ENCODE measurements around the gene MRGPRX2. TPM values are rescaled to one million over a fixed set of nuclear protein-coding genes. Genes with fewer than 3 reads are reported as not detected.

MRGPRX2 gene
- polyA plus RNA-seq, 3 donors = not detected

DNA sequence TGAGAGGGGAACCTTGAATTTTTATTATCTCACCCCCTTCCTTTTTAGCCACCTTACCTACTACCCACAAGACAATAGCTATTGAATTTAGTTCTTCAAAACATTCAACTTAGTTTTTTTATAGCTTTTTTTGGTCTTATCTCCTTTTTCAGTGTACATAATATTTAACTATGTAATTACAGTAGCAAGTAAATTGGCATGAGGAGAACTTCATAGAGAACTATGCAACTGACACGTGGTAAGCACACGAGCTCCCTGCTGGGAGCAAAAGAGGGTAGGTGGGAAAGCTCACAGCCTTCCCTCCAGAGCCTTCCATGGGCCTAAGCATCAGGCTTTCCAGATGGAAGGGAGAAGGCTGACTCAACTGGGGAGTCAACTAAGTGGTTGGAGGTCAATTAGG, 34.3 kb upstream of the MRGPRX2 start:
- peaks cover 0 to 6% (median 3%) of the 10 kb centered on the region in 3 donors for H3K27me3 Mint-ChIP-seq (ENCODE audit: low read depth in 3 of 3)
- intact Hi-C loops (cut with micrococcal nuclease) = no loop called here
- no peak overlapping the region for H2AFZ ChIP-seq (ENCODE audit: insufficient read depth, low read depth, low read length, poor library complexity, severe bottlenecking)
- H3K36me3 ChIP-seq (replicated peaks in 1 of 2; ENCODE audit: control insufficient read depth in 1 of 2, insufficient read depth in 2 of 2, low read length in 2 of 2) = no peaks in the 10 kb centered on the region
- no peaks in the 10 kb centered on the region for H4K20me1 ChIP-seq (ENCODE audit: insufficient read depth, low read length)
- WGBS (ENCODE audit: insufficient coverage) = no CpG with 5 or more reads among the region's 2 CpGs
- H3K4me1 ChIP-seq (ENCODE audit: control insufficient read depth in 1 of 2, insufficient read depth in 2 of 2, low read length in 2 of 2) = no peaks in the 10 kb centered on the region
- TF ChIP-seq, protein P1, sequence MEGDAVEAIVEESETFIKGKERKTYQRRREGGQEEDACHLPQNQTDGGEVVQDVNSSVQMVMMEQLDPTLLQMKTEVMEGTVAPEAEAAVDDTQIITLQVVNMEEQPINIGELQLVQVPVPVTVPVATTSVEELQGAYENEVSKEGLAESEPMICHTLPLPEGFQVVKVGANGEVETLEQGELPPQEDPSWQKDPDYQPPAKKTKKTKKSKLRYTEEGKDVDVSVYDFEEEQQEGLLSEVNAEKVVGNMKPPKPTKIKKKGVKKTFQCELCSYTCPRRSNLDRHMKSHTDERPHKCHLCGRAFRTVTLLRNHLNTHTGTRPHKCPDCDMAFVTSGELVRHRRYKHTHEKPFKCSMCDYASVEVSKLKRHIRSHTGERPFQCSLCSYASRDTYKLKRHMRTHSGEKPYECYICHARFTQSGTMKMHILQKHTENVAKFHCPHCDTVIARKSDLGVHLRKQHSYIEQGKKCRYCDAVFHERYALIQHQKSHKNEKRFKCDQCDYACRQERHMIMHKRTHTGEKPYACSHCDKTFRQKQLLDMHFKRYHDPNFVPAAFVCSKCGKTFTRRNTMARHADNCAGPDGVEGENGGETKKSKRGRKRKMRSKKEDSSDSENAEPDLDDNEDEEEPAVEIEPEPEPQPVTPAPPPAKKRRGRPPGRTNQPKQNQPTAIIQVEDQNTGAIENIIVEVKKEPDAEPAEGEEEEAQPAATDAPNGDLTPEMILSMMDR (IDR thresholded peaks at IDR 0.05) = no peak
- no peaks in the 10 kb centered on the region for H3K79me2 ChIP-seq (ENCODE audit: insufficient read depth, low read length)
- no peak overlapping the region for H3K4me3 Mint-ChIP-seq
- DNase-seq = no peak
- no peak overlapping the region for H3K4me2 ChIP-seq (replicated peaks; ENCODE audit: extremely low read depth, low read length, poor library complexity, severe bottlenecking)
- no peak overlapping the region for H3K4me3 ChIP-seq (replicated peaks in 1 of 3; ENCODE audit: low read depth in 2 of 3, low read length in 3 of 3)
- no peaks in the 10 kb centered on the region for H3K9me3 ChIP-seq (replicated peaks in 1 of 2; ENCODE audit: control insufficient read depth in 1 of 2, insufficient read depth in 1 of 2, low read length in 2 of 2)
- no peak overlapping the region for H3K9ac ChIP-seq (ENCODE audit: insufficient read depth, low read length, poor library complexity, severe bottlenecking)
- no peak overlapping the region for H3K27ac Mint-ChIP-seq
- peaks cover 0 to 3% (median 0%) of the 10 kb centered on the region in 7 donors for H3K9me3 Mint-ChIP-seq
- no peaks in the 10 kb centered on the region for H3K4me1 Mint-ChIP-seq
- H3K36me3 Mint-ChIP-seq = no peaks in the 10 kb centered on the region
- H3K27me3 ChIP-seq (ENCODE audit: control insufficient read depth in 2 of 2, insufficient read depth in 2 of 2, low read length in 2 of 2) = no peaks in the 10 kb centered on the region
- H3K27ac ChIP-seq (ENCODE audit: low read depth in 1 of 2, low read length in 2 of 2) = no peak overlapping the region

DNA sequence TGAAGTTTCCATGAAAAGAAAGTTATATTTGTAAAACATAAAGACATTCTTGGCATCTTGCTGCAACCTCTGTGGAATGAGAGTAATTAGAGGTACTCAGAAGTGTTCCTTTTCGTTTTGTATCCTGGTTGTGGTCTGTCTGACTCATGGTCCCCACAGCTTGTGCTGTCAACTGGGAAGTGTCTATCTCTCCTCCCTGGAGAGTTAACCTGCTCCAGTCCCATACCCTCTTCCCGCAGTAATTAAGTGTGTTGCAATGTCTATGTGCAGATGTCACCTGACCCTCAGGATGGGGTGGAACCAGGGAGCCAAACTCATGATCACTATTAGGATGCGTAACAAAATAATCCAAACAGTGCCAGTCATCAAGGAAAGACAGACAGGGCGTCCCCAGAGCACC, 33.5 kb upstream of the MRGPRX2 start:
- H4K20me1 ChIP-seq (ENCODE audit: insufficient read depth, low read length) = no peaks in the 10 kb centered on the region
- peaks cover 0 to 3% (median 0%) of the 10 kb centered on the region in 7 donors for H3K9me3 Mint-ChIP-seq
- intact Hi-C loops (cut with micrococcal nuclease) = no loop called here
- no peak for DNase-seq
- WGBS (ENCODE audit: insufficient coverage) = 100% methylated on average over 1 of the region's 4 CpGs
- no peaks in the 10 kb centered on the region for H3K27me3 ChIP-seq (ENCODE audit: control insufficient read depth in 2 of 2, insufficient read depth in 2 of 2, low read length in 2 of 2)
- peaks cover 0 to 6% (median 3%) of the 10 kb centered on the region in 3 donors for H3K27me3 Mint-ChIP-seq (ENCODE audit: low read depth in 3 of 3)
- H3K36me3 Mint-ChIP-seq = no peaks in the 10 kb centered on the region
- no peak overlapping the region for H3K4me3 Mint-ChIP-seq
- no peak overlapping the region for H3K27ac ChIP-seq (ENCODE audit: low read depth in 1 of 2, low read length in 2 of 2)
- no peak overlapping the region for H3K9ac ChIP-seq (ENCODE audit: insufficient read depth, low read length, poor library complexity, severe bottlenecking)
- H3K36me3 ChIP-seq (replicated peaks in 1 of 2; ENCODE audit: control insufficient read depth in 1 of 2, insufficient read depth in 2 of 2, low read length in 2 of 2) = no peaks in the 10 kb centered on the region
- no peak overlapping the region for H3K4me3 ChIP-seq (replicated peaks in 1 of 3; ENCODE audit: low read depth in 2 of 3, low read length in 3 of 3)
- H3K4me2 ChIP-seq (replicated peaks; ENCODE audit: extremely low read depth, low read length, poor library complexity, severe bottlenecking) = no peak overlapping the region
- H2AFZ ChIP-seq (ENCODE audit: insufficient read depth, low read depth, low read length, poor library complexity, severe bottlenecking) = no peak overlapping the region
- H3K4me1 ChIP-seq (ENCODE audit: control insufficient read depth in 1 of 2, insufficient read depth in 2 of 2, low read length in 2 of 2) = no peaks in the 10 kb centered on the region
- no peak overlapping the region for H3K27ac Mint-ChIP-seq
- H3K9me3 ChIP-seq (replicated peaks in 1 of 2; ENCODE audit: control insufficient read depth in 1 of 2, insufficient read depth in 1 of 2, low read length in 2 of 2) = no peaks in the 10 kb centered on the region
- H3K79me2 ChIP-seq (ENCODE audit: insufficient read depth, low read length) = no peaks in the 10 kb centered on the region
- TF ChIP-seq, protein P1 (IDR thresholded peaks at IDR 0.05) = no peak
- H3K4me1 Mint-ChIP-seq = no peaks in the 10 kb centered on the region

Measured in CD14-positive monocyte (primary cell).